Nephron (organoid): Measurements from ENCODE around the gene PRPF6.

Experiments used
- H3K27ac Mint-ChIP-seq, 3 experiments: 2 replicates each; pipeline ENCODE4 v1.8.0; 2020; ENCODE audit warnings: mixed read lengths in 3 of 3, mild to moderate bottlenecking in 2 of 3, moderate library complexity in 1 of 3
- H3K27me3 Mint-ChIP-seq: 2 replicates; pipeline ENCODE4 v1.8.0; 2021; ENCODE audit warnings: low read depth, mild to moderate bottlenecking, moderate library complexity, mixed read lengths
- H3K36me3 Mint-ChIP-seq: 2 replicates; pipeline ENCODE4 v1.8.0; 2020; ENCODE audit warnings: low read depth, mixed read lengths
- H3K4me1 Mint-ChIP-seq: 2 replicates; pipeline ENCODE4 v1.8.0; 2020; ENCODE audit warnings: mixed read lengths
- H3K4me3 Mint-ChIP-seq, 3 experiments: 2 replicates each; pipeline ENCODE4 v1.8.0; 2020; ENCODE audit warnings: mild to moderate bottlenecking in 3 of 3, mixed read lengths in 3 of 3, moderate library complexity in 2 of 3
- H3K9me3 Mint-ChIP-seq: 2 replicates; pipeline ENCODE4 v1.8.0; 2020; ENCODE audit warnings: mixed read lengths
- TF ChIP-seq, protein P1 (sequence below), 3 experiments: fragments of 200-600 bp; sonication (generic); IDR thresholded peaks; one replicate each; pipeline ENCODE4 v1.5.0; 2021; ENCODE audit warnings: antibody characterized with exemption in 3 of 3; ENCODE audit not compliant: unreplicated experiment in 3 of 3

Gene PRPF6

DNA sequence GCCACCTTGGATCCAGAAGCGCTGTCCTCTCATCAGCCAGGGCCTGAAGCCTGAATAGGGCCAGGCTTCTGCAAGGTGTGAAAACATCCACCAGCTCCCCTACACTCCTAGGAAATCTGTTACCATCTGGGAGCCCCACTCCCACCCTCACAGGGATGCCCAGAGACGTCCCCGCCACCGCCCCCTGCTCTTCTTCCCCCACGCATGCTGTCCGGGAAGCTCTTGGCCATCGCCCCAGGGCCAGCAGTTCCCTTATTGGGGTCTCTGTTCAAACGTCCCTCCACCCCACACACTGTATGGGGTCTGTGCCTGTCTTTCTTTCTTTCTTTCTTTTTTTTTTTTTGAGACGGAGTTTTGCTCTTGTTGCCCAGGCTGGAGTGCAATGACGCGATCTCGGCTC is 94.6 kb downstream of the PRPF6 start:
- no peak overlapping the region for H3K27ac Mint-ChIP-seq
- no peak overlapping the region for H3K4me3 Mint-ChIP-seq
- H3K4me1 Mint-ChIP-seq, result no peaks in the 10 kb centered on the region
- no peaks in the 10 kb centered on the region for H3K27me3 Mint-ChIP-seq
- H3K9me3 Mint-ChIP-seq, result no peaks in the 10 kb centered on the region
- TF ChIP-seq, protein P1, sequence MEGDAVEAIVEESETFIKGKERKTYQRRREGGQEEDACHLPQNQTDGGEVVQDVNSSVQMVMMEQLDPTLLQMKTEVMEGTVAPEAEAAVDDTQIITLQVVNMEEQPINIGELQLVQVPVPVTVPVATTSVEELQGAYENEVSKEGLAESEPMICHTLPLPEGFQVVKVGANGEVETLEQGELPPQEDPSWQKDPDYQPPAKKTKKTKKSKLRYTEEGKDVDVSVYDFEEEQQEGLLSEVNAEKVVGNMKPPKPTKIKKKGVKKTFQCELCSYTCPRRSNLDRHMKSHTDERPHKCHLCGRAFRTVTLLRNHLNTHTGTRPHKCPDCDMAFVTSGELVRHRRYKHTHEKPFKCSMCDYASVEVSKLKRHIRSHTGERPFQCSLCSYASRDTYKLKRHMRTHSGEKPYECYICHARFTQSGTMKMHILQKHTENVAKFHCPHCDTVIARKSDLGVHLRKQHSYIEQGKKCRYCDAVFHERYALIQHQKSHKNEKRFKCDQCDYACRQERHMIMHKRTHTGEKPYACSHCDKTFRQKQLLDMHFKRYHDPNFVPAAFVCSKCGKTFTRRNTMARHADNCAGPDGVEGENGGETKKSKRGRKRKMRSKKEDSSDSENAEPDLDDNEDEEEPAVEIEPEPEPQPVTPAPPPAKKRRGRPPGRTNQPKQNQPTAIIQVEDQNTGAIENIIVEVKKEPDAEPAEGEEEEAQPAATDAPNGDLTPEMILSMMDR (IDR thresholded peaks at IDR 0.05; ENCODE audit: unreplicated experiment in 3 of 3), result no peak
- H3K36me3 Mint-ChIP-seq, result no peaks in the 10 kb centered on the region

DNA sequence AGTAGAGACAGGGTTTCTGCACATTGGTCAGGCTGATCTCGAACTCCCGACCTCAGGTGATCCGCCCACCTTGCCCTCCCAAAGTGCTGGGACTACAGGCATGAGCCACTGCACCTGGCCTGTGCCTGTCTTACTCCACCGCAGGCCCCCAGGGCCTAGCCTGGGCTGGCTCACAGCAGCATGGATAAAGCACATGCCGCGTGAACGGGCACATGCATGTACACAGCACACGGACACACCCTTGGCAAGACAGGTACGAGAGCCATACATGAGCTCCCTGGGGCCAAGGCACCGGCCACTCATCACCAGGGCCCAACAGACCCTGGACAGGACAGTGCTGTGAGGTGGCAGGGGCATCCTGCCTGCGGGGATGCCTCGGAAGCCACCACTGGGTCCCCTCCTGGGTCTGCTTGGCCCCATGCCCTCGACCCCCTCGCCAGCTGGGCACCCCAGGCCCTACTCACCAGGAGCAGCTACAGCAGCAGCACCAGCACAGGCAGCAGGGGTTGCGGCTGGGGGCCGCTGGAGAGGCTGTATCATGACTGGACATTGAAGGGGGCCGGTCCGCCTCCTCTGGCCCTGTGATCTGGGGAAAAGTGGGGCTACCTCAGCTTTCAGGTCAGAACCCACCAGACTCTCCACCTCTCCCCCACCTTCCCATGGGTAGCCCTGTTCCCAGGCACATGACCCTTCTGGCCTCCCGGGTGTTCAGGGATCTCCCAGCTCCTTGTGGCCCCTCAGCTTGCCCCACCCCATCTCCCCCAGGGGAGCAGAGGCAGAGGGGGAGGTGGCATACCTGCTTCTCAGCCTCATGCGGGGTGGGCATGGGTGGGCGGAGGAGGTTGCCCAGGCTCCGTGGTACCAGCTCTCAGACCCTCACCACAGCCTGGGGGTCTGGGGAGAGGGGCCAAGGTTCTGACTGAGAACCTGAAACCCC is 95.4 kb downstream of the PRPF6 start:
- H3K4me3 Mint-ChIP-seq, result no peak overlapping the region
- no peaks in the 10 kb centered on the region for H3K9me3 Mint-ChIP-seq
- TF ChIP-seq, protein P1 (IDR thresholded peaks at IDR 0.05; ENCODE audit: unreplicated experiment in 3 of 3), result no peak
- H3K27me3 Mint-ChIP-seq, result peaks cover 5% of the 10 kb centered on the region
- H3K27ac Mint-ChIP-seq, result no peak overlapping the region
- H3K4me1 Mint-ChIP-seq, result no peaks in the 10 kb centered on the region
- no peaks in the 10 kb centered on the region for H3K36me3 Mint-ChIP-seq

DNA sequence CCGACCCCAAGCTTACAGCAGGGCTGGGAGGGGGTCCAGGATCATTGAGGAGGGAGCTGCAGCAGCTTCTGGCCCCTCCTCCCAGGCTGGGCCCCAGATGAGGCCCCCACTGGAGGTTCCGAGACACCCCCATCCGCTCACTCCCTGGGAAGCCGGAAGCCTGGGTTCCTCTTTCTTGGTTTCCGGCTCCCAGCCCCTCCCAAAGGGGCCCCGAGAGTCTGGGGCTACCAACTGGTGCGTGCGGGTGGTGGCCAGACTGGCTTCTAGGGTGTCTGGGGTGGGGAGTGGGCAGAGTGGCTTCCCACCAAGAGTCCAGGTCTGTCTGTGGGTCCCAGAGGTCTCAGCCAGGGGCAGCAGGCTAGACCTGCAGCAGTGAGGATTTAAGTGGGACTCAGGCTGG is 96.2 kb downstream of the PRPF6 start:
- Mint-ChIP-seq H3K9me3 (no peaks in the 10 kb centered on the region), H3K27me3 (peaks cover 11% of the 10 kb centered on the region), H3K4me1 (peaks cover 5% of the 10 kb centered on the region), H3K36me3 (no peaks in the 10 kb centered on the region), H3K27ac (no peak overlapping the region), H3K4me3 (peak overlapping the region in 1 of 3 experiments; percentile 15)
- TF ChIP-seq, protein P1 (IDR thresholded peaks at IDR 0.05; ENCODE audit: unreplicated experiment in 3 of 3), result no peak

DNA sequence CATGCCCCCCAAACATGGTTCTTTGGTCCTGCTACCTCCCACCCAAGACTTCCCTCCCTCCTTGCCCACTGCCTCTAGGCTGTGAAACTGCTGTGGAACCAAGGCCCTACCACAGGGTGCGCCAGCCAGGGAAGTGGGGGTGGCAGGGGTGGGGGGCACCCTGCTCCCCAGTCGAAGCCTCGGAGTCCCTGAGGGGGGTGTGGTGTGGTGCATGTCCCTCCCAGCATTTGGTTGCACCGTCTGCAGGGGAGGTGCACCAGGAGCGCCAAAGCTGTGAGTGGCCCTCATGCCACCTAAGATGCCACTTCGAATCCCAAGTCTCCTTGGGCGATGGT is 96.6 kb downstream of the PRPF6 start:
- TF ChIP-seq, protein P1 (IDR thresholded peaks at IDR 0.05; ENCODE audit: unreplicated experiment in 3 of 3), result no peak
- H3K36me3 Mint-ChIP-seq, result no peaks in the 10 kb centered on the region
- H3K27me3 Mint-ChIP-seq, result peaks cover 15% of the 10 kb centered on the region
- H3K27ac Mint-ChIP-seq, result no peak overlapping the region
- H3K4me3 Mint-ChIP-seq, result no peak overlapping the region
- peaks cover 5% of the 10 kb centered on the region for H3K4me1 Mint-ChIP-seq
- H3K9me3 Mint-ChIP-seq, result no peaks in the 10 kb centered on the region

DNA sequence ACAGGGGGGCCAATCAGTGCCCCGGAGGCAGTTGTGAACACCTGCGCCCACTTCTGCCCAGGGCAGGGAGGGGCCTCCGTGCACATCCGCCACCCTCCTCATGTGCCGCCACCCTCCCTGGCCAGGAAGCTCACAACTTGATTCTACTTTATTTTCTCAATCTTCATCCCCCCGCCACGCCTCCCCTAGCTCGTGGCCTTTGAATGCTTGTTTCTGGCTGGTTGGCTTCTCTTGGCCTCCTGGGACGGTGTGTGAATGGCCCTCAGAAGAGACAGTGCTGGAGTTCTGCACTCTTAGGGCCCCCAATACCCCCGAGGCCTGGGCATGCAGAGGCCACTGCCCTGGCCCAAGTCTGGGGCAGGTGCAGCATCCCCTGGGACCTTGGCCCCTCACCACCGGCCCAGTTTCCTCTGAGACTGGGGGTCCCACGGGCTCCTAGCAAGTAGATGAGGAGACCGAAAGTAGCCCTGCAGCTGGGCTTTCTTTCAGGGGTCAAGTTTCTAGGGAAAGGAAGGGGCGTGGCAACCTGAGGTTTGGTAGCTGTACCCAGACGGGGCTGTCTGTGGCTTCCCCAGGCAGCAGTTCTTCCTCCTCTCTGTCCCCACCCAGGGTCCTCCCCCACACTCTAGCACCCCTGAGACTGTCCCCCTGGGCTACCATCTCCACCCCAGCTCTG is 97.1 kb downstream of the PRPF6 start:
- peaks cover 20% of the 10 kb centered on the region for H3K27me3 Mint-ChIP-seq
- peak overlapping the region in 2 of 3 experiments; percentile 5 to 43 for H3K4me3 Mint-ChIP-seq
- H3K27ac Mint-ChIP-seq, result no peak overlapping the region
- H3K36me3 Mint-ChIP-seq, result no peaks in the 10 kb centered on the region
- peaks cover 5% of the 10 kb centered on the region for H3K4me1 Mint-ChIP-seq
- TF ChIP-seq, protein P1 (IDR thresholded peaks at IDR 0.05; ENCODE audit: unreplicated experiment in 3 of 3), result no peak
- no peaks in the 10 kb centered on the region for H3K9me3 Mint-ChIP-seq
